NCI-H2171 treated with DMSO at 0.1 percent for 48 hours (cell line): ENCODE data around the gene SLC22A9.
"Not testable (repeated sequence)": the region's sequence is repeated elsewhere in the genome, so short reads cannot be mapped to it uniquely, and the experiment has no call there.

Experiments used
- DNase-seq: peaks from one replicate; lab custom pipeline; 2025; lab: John Stamatoyannopoulos, UW

SLC22A9 gene

DNA sequence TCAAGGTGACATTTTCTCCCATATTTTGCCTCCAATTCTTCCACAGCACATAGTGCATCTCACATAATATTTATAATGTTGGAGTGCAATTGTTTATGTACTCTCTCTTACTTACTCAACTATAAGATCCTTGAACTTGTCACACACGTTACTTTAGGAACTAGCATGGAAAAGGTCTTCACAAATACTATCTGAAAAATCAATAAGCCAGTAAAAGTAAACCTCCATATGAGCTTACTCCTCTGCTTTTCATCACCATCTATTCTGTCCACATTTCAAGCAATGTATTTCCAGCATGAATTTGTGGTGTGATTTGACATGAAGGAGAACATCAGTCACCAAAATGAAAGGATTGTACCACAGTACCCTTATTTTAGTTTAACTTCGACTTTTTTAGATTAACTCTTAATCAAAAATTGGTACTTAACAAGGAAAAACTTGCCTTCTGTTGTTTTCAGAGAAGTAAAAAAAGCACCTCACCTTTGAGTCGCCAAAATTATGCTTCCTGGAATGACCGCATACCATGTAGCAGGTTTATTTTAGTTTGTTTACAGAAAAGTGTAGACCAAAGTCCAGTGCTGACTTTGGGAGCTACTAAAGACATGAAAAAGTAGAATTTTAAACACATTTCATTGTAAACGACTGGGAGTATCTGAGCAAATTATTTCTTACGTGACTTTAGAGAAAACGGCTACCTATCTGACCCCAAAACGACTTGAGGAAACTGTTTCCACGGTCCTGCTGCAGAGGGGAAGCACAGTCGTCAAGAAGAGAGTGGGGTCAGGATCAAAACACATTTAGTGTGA is at the start of gene SLC22A9:
Gene SLC22A9, plus strand, starts transcription at position 621 of the 806 bp plus-strand sequence. CDS start 272 bp downstream, outside the sequence.
- DNase-seq = no peak

DNA sequence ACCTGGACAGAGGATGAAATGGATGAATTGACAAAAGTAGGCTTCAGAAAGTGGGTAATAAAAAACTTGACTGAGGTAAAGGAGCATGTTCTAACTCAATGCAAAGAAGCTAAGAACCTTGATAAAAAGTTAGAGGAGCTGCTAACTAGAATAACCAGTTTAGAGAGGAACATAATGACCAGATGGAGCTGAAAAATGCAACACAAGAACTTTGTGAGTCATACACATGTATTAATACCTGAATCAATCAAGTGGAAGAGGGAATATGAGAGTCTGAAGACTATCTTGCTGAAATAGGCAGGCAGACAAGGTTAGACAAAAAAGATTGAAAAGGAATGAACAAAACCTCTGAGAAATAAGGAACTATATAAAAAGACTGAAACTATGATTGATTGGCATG is 47.9 kb upstream of the SLC22A9 start:
- DNase-seq = no peak

DNA sequence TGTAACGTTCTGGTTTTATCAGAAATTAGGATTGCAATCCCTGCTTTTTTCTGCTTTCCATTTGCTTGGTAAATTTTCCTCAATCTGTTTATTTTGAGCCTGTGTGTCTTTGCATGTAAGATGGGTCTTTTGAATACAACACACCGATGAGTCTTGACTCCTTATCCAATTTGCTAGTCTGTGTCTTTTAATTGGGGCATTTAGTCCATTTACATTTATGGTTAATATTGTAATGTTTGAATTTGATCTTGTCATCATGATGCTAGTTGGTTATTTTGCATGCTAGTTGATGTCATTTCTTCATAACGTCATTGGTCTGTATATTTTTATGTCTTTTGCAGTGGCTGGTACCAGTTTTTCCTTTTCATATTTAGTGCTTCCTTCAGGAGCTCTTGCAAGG is 34.5 kb upstream of the SLC22A9 start:
- not testable (repeated sequence) for DNase-seq

DNA sequence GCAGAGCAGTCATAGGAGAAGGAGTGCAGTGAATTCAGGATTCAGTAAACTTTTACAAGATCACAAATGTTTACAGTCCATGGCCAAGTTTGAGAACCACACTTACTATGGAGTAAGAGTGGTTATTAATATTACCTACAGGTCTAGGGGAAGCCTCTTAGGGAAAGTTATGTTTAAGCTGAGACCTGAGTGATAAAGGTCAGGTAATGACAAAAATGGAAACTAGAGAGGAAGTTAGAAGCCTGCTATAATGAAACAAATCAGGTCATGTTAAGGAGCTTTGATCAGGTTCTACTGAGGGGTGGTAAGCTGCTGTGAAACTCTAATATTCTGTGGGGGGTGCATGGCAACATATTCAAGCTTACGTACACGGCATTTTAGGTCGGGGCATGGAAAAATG is 32.5 kb upstream of the SLC22A9 start:
- DNase-seq = no peak

GRCh38 chr11:63343130-63343529 is 26.5 kb upstream of the SLC22A9 start:
- no peak for DNase-seq

- DNase-seq = no peak
Observed at GRCh38 chr11:63352144-63352543, 17.4 kb upstream of the SLC22A9 start.

GRCh38 chr11:63362196-63362793 is 7.3 kb upstream of the SLC22A9 start:
- no peak for DNase-seq

DNA sequence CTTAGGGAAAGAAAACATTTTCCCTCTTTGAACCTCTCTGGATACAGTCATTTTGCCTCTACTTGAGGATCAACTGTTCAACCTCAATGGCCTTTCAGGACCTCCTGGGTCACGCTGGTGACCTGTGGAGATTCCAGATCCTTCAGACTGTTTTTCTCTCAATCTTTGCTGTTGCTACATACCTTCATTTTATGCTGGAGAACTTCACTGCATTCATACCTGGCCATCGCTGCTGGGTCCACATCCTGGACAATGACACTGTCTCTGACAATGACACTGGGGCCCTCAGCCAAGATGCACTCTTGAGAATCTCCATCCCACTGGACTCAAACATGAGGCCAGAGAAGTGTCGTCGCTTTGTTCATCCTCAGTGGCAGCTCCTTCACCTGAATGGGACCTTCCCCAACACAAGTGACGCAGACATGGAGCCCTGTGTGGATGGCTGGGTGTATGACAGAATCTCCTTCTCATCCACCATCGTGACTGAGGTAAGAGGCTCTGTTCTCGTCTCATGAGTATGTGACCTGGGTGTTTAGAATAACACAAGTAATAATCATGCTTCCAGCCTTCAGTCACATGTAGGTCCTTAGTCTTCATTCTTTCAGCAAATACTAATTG is 495 bp downstream of the SLC22A9 start:
- no peak for DNase-seq

DNA sequence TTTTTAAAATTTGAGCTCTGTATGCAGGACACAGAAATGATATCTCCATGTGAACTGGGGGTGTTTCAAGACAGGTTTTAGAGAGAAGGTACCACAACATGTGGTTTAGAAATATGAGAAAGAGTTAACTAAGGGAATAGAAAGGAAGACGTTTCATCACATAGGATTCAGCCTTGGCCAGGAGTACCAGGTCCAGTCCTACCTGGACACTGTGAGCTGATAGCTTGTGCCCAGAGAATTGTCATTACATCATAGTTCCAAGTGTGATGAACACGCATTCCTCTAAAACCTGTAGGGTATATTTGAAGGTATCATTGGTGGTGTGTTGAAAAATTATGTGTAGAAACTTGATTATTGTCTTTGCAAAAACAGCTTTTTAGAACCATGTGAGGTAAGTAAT is 1.8 kb downstream of the SLC22A9 start:
- DNase-seq = no peak

GRCh38 chr11:63375434-63375833 is 5.8 kb downstream of the SLC22A9 start:
- DNase-seq = no peak

- DNase-seq = no peak
Observed at GRCh38 chr11:63380130-63380529, 10.5 kb downstream of the SLC22A9 start.

DNA sequence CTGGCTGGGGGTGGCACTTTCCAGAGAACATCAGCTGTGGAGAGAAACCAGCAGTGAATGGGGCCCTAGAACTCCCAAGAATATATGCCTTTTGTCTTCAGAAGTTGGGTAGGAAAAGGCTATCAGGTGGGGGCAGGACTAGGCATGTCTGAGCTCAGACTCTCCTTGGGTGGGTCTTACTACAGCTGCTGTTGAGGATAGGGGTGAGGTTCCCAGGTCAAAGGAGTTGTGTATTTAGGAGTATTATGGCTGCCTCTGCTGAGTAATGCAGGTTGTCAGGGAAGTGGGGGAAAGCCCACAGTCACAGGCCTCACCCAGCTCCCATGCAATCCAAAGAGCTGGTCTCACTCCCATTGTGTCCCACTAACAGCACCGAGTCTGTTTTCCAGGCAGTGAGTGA is 26.1 kb downstream of the SLC22A9 start:
- DNase-seq = no peak

GRCh38 chr11:63404161-63404935 is 34.8 kb downstream of the SLC22A9 start:
- no peak for DNase-seq

GRCh38 chr11:63405114-63405513 is 35.5 kb downstream of the SLC22A9 start:
- DNase-seq = no peak

DNA sequence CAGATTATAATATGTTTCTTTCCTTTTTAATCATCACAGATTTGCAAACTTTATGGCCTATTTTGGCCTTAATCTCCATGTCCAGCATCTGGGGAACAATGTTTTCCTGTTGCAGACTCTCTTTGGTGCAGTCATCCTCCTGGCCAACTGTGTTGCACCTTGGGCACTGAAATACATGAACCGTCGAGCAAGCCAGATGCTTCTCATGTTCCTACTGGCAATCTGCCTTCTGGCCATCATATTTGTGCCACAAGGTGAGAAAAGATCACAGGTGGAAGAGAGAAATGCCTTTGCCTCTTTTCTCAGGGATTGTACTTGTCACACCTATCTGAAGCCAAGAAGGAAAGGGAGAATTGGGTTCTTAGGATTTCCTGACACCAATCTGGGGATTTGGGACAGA is 36.9 kb downstream of the SLC22A9 start:
- DNase-seq = no peak

GRCh38 chr11:63417174-63417852 is 47.7 kb downstream of the SLC22A9 start:
- DNase-seq = no peak

- DNase-seq = no peak
Observed at GRCh38 chr11:63427971-63428508, 58.5 kb downstream of the SLC22A9 start.

- not testable (repeated sequence) for DNase-seq
Observed at GRCh38 chr11:63430731-63431130, 61.1 kb downstream of the SLC22A9 start.

DNA sequence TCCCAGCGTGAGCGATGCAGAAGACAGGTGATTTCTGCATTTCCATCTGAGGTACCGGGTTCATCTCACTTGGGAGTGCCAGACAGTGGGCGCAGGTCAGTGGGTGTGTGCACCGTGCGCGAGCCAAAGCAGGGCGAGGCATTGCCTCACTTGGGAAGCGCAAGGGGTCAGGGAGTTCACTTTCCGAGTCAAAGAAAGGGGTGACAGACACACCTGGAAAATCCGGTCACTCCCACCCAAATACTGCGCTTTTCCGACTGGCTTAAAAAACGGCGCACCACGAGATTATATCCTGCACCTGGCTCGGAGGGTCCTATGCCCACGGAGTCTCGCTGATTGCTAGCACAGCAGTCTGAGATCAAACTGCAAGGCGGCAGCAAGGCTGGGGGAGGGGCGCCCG is 65.8 kb downstream of the SLC22A9 start:
- not testable (repeated sequence) for DNase-seq

- not testable (repeated sequence) for DNase-seq
Observed at GRCh38 chr11:63435831-63436230, 66.2 kb downstream of the SLC22A9 start.

- DNase-seq = no peak
Observed at GRCh38 chr11:63443714-63444113, 74.1 kb downstream of the SLC22A9 start.

GRCh38 chr11:63444160-63444559 is 74.6 kb downstream of the SLC22A9 start:
- no peak for DNase-seq
